Testis (tissue), 2 donors: ENCODE data around the gene IRF9.

Experiments
- CTCF ChIP-seq, 3 experiments: fragments of 450-650 bp in 2 of 3; fragments of 200-600 bp in 1 of 3; sonication (generic) in 1 of 3; IDR thresholded peaks; one replicate each; pipeline ENCODE4 v1.5.1; 2016 to 2019; ENCODE audit warnings: antibody characterized with exemption in 3 of 3, mild to moderate bottlenecking in 2 of 3, moderate library complexity in 1 of 3
- POLR2A ChIP-seq: fragments of 450-650 bp; IDR thresholded peaks from one replicate; pipeline ENCODE4 v1.6.1; 2017; ENCODE audit warnings: antibody characterized with exemption, mild to moderate bottlenecking, moderate library complexity

GRCh38 chr14:24198814-24199524, 37.9 kb downstream of the IRF9 start:
- no peak for TF ChIP-seq CTCF (IDR thresholded peaks at IDR 0.05)
- no peak for TF ChIP-seq POLR2A
